T-cell (primary cell): ENCODE results near the gene RNGTT. TPM values are rescaled to one million over a fixed set of nuclear protein-coding genes. Genes with fewer than 3 reads are reported as not detected.
"Not testable (repeated sequence)": the region's sequence is repeated elsewhere in the genome, so short reads cannot be mapped to it uniquely, and the experiment has no call there.

Source experiments
- ATAC-seq, 4 experiments: fragments of 200-7000 bp in 3 of 4; fragments of 150-1000 bp in 1 of 4; cut with Tn5 transposase; replicated peaks in 1 of 4; 1 replicate in 3 of 4; 2 replicates in 1 of 4; pipeline ENCODE4 v1.10.0; 2021; ENCODE audit warnings: moderate library complexity in 3 of 4, mild to moderate bottlenecking in 2 of 4, moderate number of reproducible peaks in 1 of 4
- CTCF ChIA-PET, 2 donors: fragments of 300-600 bp; sonication (Branson Sonifier 250); formaldehyde crosslinking; loops; one replicate each; lab custom pipeline; 2022; ENCODE audit warnings: antibody characterized with exemption in 2 of 2; lab: Charles Lee
- POLR2A ChIA-PET, 2 donors: fragments of 300-600 bp; sonication (Branson Sonifier 250); formaldehyde crosslinking; loops; one replicate each; lab custom pipeline; 2022; ENCODE audit warnings: antibody characterized with exemption in 2 of 2; lab: Charles Lee
- DNase-seq, 35 experiments: peaks; one replicate each; pipeline versions ENCODE4 v3.0.0 to v3.0.0-alpha.2; 2013 to 2023
- H3K27ac ChIP-seq: one replicate; pipeline ENCODE4 v1.5.1; 2013; ENCODE audit warnings: low read length
- H3K27me3 ChIP-seq, 2 experiments: replicated peaks in 1 of 2; 1 replicate in 1 of 2; 2 replicates in 1 of 2; pipeline versions ENCODE4 v1.6.1 to v1.7.0; 2013; ENCODE audit warnings: low read length in 1 of 2, mixed read lengths in 1 of 2; ENCODE audit not compliant: control insufficient read depth in 2 of 2, insufficient read depth in 2 of 2; ENCODE audit errors: extremely low read depth in 1 of 2
- H3K36me3 ChIP-seq, 2 donors: 1 replicate in 1 of 2; 2 replicates in 1 of 2; pipeline versions ENCODE4 v1.6.1 to v1.7.0; 2013; ENCODE audit warnings: low read length in 1 of 2; ENCODE audit not compliant: control insufficient read depth in 2 of 2, insufficient read depth in 1 of 2; ENCODE audit errors: extremely low read depth in 1 of 2
- H3K4me1 ChIP-seq, 2 experiments: 1 replicate in 1 of 2; 2 replicates in 1 of 2; pipeline versions ENCODE4 v1.6.1 to v1.7.0; 2013; ENCODE audit warnings: low read length in 2 of 2, mixed read lengths in 1 of 2; ENCODE audit not compliant: insufficient read depth in 2 of 2, control insufficient read depth in 1 of 2; ENCODE audit errors: extremely low read depth in 1 of 2
- H3K4me3 ChIP-seq, 2 donors: 1 replicate in 1 of 2; 2 replicates in 1 of 2; pipeline versions ENCODE4 v1.5.1 to v1.7.0; 2013; ENCODE audit warnings: mild to moderate bottlenecking in 2 of 2, low read length in 1 of 2, moderate library complexity in 1 of 2; ENCODE audit not compliant: control insufficient read depth in 1 of 2; ENCODE audit errors: extremely low read depth in 1 of 2
- H3K9me3 ChIP-seq: 2 replicates; pipeline ENCODE4 v1.7.0; 2013
- H3K27ac Mint-ChIP-seq, 2 donors: one replicate each; pipeline ENCODE4 v1.8.0; 2020 to 2021; ENCODE audit warnings: mild to moderate bottlenecking in 2 of 2, mixed read lengths in 2 of 2
- H3K27me3 Mint-ChIP-seq, 2 donors: one replicate each; pipeline ENCODE4 v1.8.0; 2021 to 2022; ENCODE audit warnings: mixed read lengths in 2 of 2
- H3K36me3 Mint-ChIP-seq: one replicate; pipeline ENCODE4 v1.8.0; 2021; ENCODE audit warnings: mixed read lengths
- H3K4me1 Mint-ChIP-seq, 3 donors: one replicate each; pipeline ENCODE4 v1.8.0; 2020 to 2022; ENCODE audit warnings: mixed read lengths in 3 of 3, mild to moderate bottlenecking in 1 of 3
- H3K4me3 Mint-ChIP-seq, 3 donors: one replicate each; pipeline ENCODE4 v1.8.0; 2020 to 2022; ENCODE audit warnings: mild to moderate bottlenecking in 3 of 3, mixed read lengths in 3 of 3, moderate library complexity in 3 of 3
- H3K9me3 Mint-ChIP-seq, 3 donors: one replicate each; pipeline ENCODE4 v1.8.0; 2020 to 2022; ENCODE audit warnings: mixed read lengths in 3 of 3
- WGBS: methylation state at CpG from one replicate; pipeline ENCODE4 v1.1.5; 2013; ENCODE audit warnings: missing lambda C conversion rate; ENCODE audit not compliant: insufficient coverage; 5-methylcytosine and 5-hydroxymethylcytosine counted together
- total RNA-seq, 35 experiments: library from RNA in 6 of 35; stranded (reverse) in 6 of 35; fragments of 120-200 nt in 1 of 35; gene quantifications; one replicate each; pipeline versions ENCODE4 v1.2.1 to v1.2.4 and lab custom pipeline; 2013 to 2026

RNGTT gene
- total RNA-seq, 5 donors from 2014 or later (not counting 1 experiment from before 2014, with no cell fraction given) = 16.6 to 22.2 (median 17.5) TPM

GRCh38 chr6:88987922-88988321 lies 24.5 kb upstream of the RNGTT start:
- no peak overlapping the region for H3K27ac ChIP-seq
- POLR2A ChIA-PET = no interaction called here
- no peaks in the 10 kb centered on the region for H3K27me3 ChIP-seq
- CTCF ChIA-PET = interaction anchor here in 1 of 2 donors (0.5 to 0.9 kb wide), 2 partner anchors 384 to 1518 kb away, joined by 3 read pairs; no protein-coding TSS in a partner anchor
- H3K9me3 ChIP-seq = no peaks in the 10 kb centered on the region
- no peak overlapping the region for H3K4me3 ChIP-seq
- Mint-ChIP-seq H3K4me3 (no peak overlapping the region), H3K27ac (no peak overlapping the region), H3K27me3 (no peaks in the 10 kb centered on the region), H3K4me1 (no peaks in the 10 kb centered on the region), H3K9me3 (no peaks in the 10 kb centered on the region), H3K36me3 (no peaks in the 10 kb centered on the region)
- WGBS = no CpG with 5 or more reads among the region's 2 CpGs
- DNase-seq = no peak
- no peaks in the 10 kb centered on the region for H3K36me3 ChIP-seq
- no peak for ATAC-seq
- H3K4me1 ChIP-seq = no peaks in the 10 kb centered on the region

- POLR2A ChIA-PET = no interaction called here
- CTCF ChIA-PET = interaction anchor here in 1 of 2 donors (1.1 kb wide), 1 partner anchor 93 kb away, joined by 3 read pairs; no protein-coding TSS in a partner anchor
- Histone ChIP-seq H3K4me1 (no peaks in the 10 kb centered on the region), H3K27me3 (no peaks in the 10 kb centered on the region), H3K36me3 (no peaks in the 10 kb centered on the region), H3K9me3 (no peaks in the 10 kb centered on the region), H3K4me3 (no peak overlapping the region), H3K27ac (no peak overlapping the region)
- Mint-ChIP-seq H3K27ac (no peak overlapping the region), H3K9me3 (no peaks in the 10 kb centered on the region), H3K4me1 (no peaks in the 10 kb centered on the region), H3K36me3 (no peaks in the 10 kb centered on the region), H3K4me3 (no peak overlapping the region), H3K27me3 (peaks cover 0 to 3% of the 10 kb centered on the region in 2 donors)
- DNase-seq (no peak), ATAC-seq (no peak)
Measured at GRCh38 chr6:88985901-88986300, 22.5 kb upstream of the RNGTT start.

GRCh38 chr6:88984606-88985005 lies 21.2 kb upstream of the RNGTT start:
- Mint-ChIP-seq H3K36me3 (no peaks in the 10 kb centered on the region), H3K4me3 (no peak overlapping the region), H3K4me1 (no peaks in the 10 kb centered on the region), H3K27me3 (peaks cover 0 to 4% of the 10 kb centered on the region in 2 donors), H3K9me3 (no peaks in the 10 kb centered on the region), H3K27ac (no peak overlapping the region)
- no peaks in the 10 kb centered on the region for H3K4me1 ChIP-seq
- DNase-seq (no peak), ATAC-seq (no peak)
- no peaks in the 10 kb centered on the region for H3K27me3 ChIP-seq
- 67% methylated on average over 4 of the region's 5 CpGs for WGBS
- no peak overlapping the region for H3K27ac ChIP-seq
- ChIA-PET CTCF (interaction anchor here (0.6 to 2.6 kb wide), 4 partner anchors 116 to 387 kb away, joined by 3 to 11 read pairs (median 3); partner anchors contain the start of gene PM20D2 (in 1 of the 2)), POLR2A (no interaction called here)
- H3K36me3 ChIP-seq = no peaks in the 10 kb centered on the region
- no peaks in the 10 kb centered on the region for H3K9me3 ChIP-seq
- H3K4me3 ChIP-seq = no peak overlapping the region

- no peak overlapping the region for H3K27ac ChIP-seq
- ChIA-PET CTCF (interaction anchor here (0.6 to 2.6 kb wide), 6 partner anchors 104 to 656 kb away, joined by 3 to 20 read pairs (median 4); partner anchors contain the start of gene PM20D2 (in 1 of the 2)), POLR2A (interaction anchor here in 1 of 2 donors (0.5 kb wide), 1 partner anchor 8 kb away, joined by 3 read pairs; no protein-coding TSS in a partner anchor)
- H3K36me3 ChIP-seq = no peaks in the 10 kb centered on the region
- no peaks in the 10 kb centered on the region for H3K9me3 ChIP-seq
- Mint-ChIP-seq H3K4me3 (no peak overlapping the region), H3K9me3 (no peaks in the 10 kb centered on the region), H3K4me1 (no peaks in the 10 kb centered on the region), H3K36me3 (no peaks in the 10 kb centered on the region), H3K27ac (no peak overlapping the region), H3K27me3 (peaks cover 0 to 4% of the 10 kb centered on the region in 2 donors)
- no peaks in the 10 kb centered on the region for H3K27me3 ChIP-seq
- DNase-seq = no peak
- H3K4me1 ChIP-seq = no peaks in the 10 kb centered on the region
- no peak for ATAC-seq
- H3K4me3 ChIP-seq = no peak overlapping the region
Measured at GRCh38 chr6:88984152-88984551, 20.7 kb upstream of the RNGTT start.

GRCh38 chr6:88983532-88983931 lies 20.1 kb upstream of the RNGTT start:
- ATAC-seq (no peak), DNase-seq (peak in 1 of 35 experiments; percentile 14)
- H3K27me3 ChIP-seq = no peaks in the 10 kb centered on the region
- H3K27me3 Mint-ChIP-seq = peaks cover 0 to 4% of the 10 kb centered on the region in 2 donors
- H3K9me3 Mint-ChIP-seq = no peaks in the 10 kb centered on the region
- H3K4me1 ChIP-seq = no peaks in the 10 kb centered on the region
- H3K27ac ChIP-seq = no peak overlapping the region
- H3K4me3 Mint-ChIP-seq = no peak overlapping the region
- H3K36me3 Mint-ChIP-seq = no peaks in the 10 kb centered on the region
- no peaks in the 10 kb centered on the region for H3K9me3 ChIP-seq
- POLR2A ChIA-PET = interaction anchor here (0.5 to 0.7 kb wide), 2 partner anchors 9 to 97 kb away, joined by 3 read pairs; partner anchors contain the start of gene PNRC1 (in 1 of the 2)
- H3K4me1 Mint-ChIP-seq = no peaks in the 10 kb centered on the region
- no CpG with 5 or more reads among the region's 4 CpGs for WGBS
- CTCF ChIA-PET = interaction anchor here (0.6 to 2.6 kb wide), 15 partner anchors 12 to 657 kb away, joined by 3 to 20 read pairs (median 3); partner anchors contain the start of genes PM20D2 (in 1 of the 2) and PNRC1 (in 1 of the 2)
- no peaks in the 10 kb centered on the region for H3K36me3 ChIP-seq
- no peak overlapping the region for H3K27ac Mint-ChIP-seq
- H3K4me3 ChIP-seq = no peak overlapping the region

- CTCF ChIA-PET = interaction anchor here (0.6 to 2.6 kb wide), 30 partner anchors 11 to 628 kb away, joined by 3 to 20 read pairs (median 4); partner anchors contain the start of genes RNGTT (in 2 of the 2), PM20D2 (in 1 of the 2), PNRC1 (in 1 of the 2) and UBE2J1 (in 1 of the 2)
- H3K36me3 ChIP-seq, H3K36me3 Mint-ChIP-seq, H3K27me3 Mint-ChIP-seq, H3K4me1 ChIP-seq, H3K9me3 Mint-ChIP-seq, ATAC-seq, DNase-seq, H3K4me1 Mint-ChIP-seq, H3K27ac ChIP-seq, H3K4me3 Mint-ChIP-seq, H3K27me3 ChIP-seq, H3K9me3 ChIP-seq, H3K27ac Mint-ChIP-seq, H3K4me3 ChIP-seq: not testable (repeated sequence)
- POLR2A ChIA-PET = interaction anchor here in 1 of 2 donors (0.7 kb wide), 1 partner anchor 97 kb away, joined by 3 read pairs; the partner anchor contains the start of gene PNRC1
- 80% methylated on average over 1 of the region's 2 CpGs for WGBS
Measured at GRCh38 chr6:88983129-88983528, 19.7 kb upstream of the RNGTT start.
